CD4-positive, alpha-beta T cell (primary cell): ENCODE data around the gene MYO5C. TPM values are rescaled to one million over a fixed set of nuclear protein-coding genes. Genes with fewer than 3 reads are reported as not detected.

Experiments
- ATAC-seq: fragments of 200-7000 bp; cut with Tn5 transposase; one replicate; pipeline ENCODE4 v1.10.0; 2022; ENCODE audit warnings: mild to moderate bottlenecking; ENCODE audit not compliant: poor library complexity
- CTCF ChIA-PET: fragments of 350-600 bp; sonication (Branson Sonifier 250); formaldehyde crosslinking; loops from one replicate; lab custom pipeline; 2021; ENCODE audit warnings: antibody characterized with exemption, inconsistent platforms; lab: Charles Lee
- POLR2A ChIA-PET: fragments of 350-600 bp; sonication (Branson Sonifier 250); formaldehyde crosslinking; loops from one replicate; lab custom pipeline; 2021; ENCODE audit warnings: antibody characterized with exemption, inconsistent platforms; lab: Charles Lee
- DNase-seq, 14 experiments: peaks; one replicate each; pipeline ENCODE4 v3.0.0-alpha.2; 2013 to 2020; ENCODE audit warnings: mixed read lengths in 2 of 14
- H3K27ac ChIP-seq, 2 donors: one replicate each; pipeline versions ENCODE4 v1.5.1 to v1.7.0; 2013; ENCODE audit warnings: low read length in 2 of 2, low read depth in 1 of 2, mild to moderate bottlenecking in 1 of 2
- H3K27me3 ChIP-seq, 2 experiments: 1 replicate in 1 of 2; 2 replicates in 1 of 2; pipeline versions ENCODE4 v1.6.1 to v1.7.0; 2013; ENCODE audit warnings: low read length in 2 of 2, control low read depth in 1 of 2, mild to moderate bottlenecking in 1 of 2, moderate library complexity in 1 of 2; ENCODE audit not compliant: insufficient read depth in 2 of 2, control insufficient read depth in 1 of 2
- H3K36me3 ChIP-seq: one replicate; pipeline ENCODE4 v1.6.1; 2013; ENCODE audit warnings: low read length, control low read depth; ENCODE audit not compliant: insufficient read depth
- H3K4me1 ChIP-seq: one replicate; pipeline ENCODE4 v1.6.1; 2013; ENCODE audit warnings: low read length, control low read depth; ENCODE audit not compliant: insufficient read depth
- H3K4me3 ChIP-seq: one replicate; pipeline ENCODE4 v1.5.1; 2013; ENCODE audit warnings: mild to moderate bottlenecking, low read length, moderate library complexity
- H3K9me3 ChIP-seq, 2 experiments: 1 replicate in 1 of 2; 2 replicates in 1 of 2; pipeline versions ENCODE4 v1.6.1 to v1.7.0; 2013; ENCODE audit warnings: low read length in 2 of 2, mild to moderate bottlenecking in 2 of 2, control low read depth in 1 of 2, moderate library complexity in 1 of 2; ENCODE audit not compliant: control insufficient read depth in 1 of 2, insufficient read depth in 1 of 2
- H3K27ac Mint-ChIP-seq: one replicate; pipeline ENCODE4 v1.8.0; 2020; ENCODE audit warnings: mixed read lengths
- H3K27me3 Mint-ChIP-seq: one replicate; pipeline ENCODE4 v1.8.0; 2021; ENCODE audit warnings: mixed read lengths
- H3K36me3 Mint-ChIP-seq: one replicate; pipeline ENCODE4 v1.8.0; 2021; ENCODE audit warnings: low read depth, mixed read lengths
- H3K4me1 Mint-ChIP-seq: one replicate; pipeline ENCODE4 v1.8.0; 2021; ENCODE audit warnings: low read depth, mixed read lengths
- H3K4me3 Mint-ChIP-seq: one replicate; pipeline ENCODE4 v1.8.0; 2020; ENCODE audit warnings: mild to moderate bottlenecking, mixed read lengths
- H3K9me3 Mint-ChIP-seq: one replicate; pipeline ENCODE4 v1.8.0; 2020; ENCODE audit warnings: mixed read lengths
- CTCF ChIP-seq: fragments of 200-600 bp; IDR thresholded peaks from one replicate; pipeline ENCODE4 v1.8.0; 2022; ENCODE audit warnings: antibody characterized with exemption, mild to moderate bottlenecking
- intact Hi-C, 2 experiments: fragments of 100-400 bp; cut with DNase I in 1 of 2; cut with micrococcal nuclease in 1 of 2; formaldehyde crosslinking; loops; one replicate each; pipeline versions ENCODE4 v1.15.1 to v1.9.0; 2023 to 2025; cut with DNase I, micrococcal nuclease
- total RNA-seq, 174 experiments: library from RNA in 2 of 174; stranded (reverse) in 2 of 174; gene quantifications; one replicate each; pipeline ENCODE4 v1.2.3 and lab custom pipeline; 2021 to 2026

The MYO5C gene
- total RNA-seq, 2 experiments from 2014 or later: 0.53 to 0.93 TPM

GRCh38 chr15:52331490-52332240, 36.1 kb upstream of the MYO5C start:
- no peak overlapping the region for H3K4me3 ChIP-seq
- Mint-ChIP-seq H3K36me3 (peaks cover 62% of the 10 kb centered on the region), H3K4me1 (peaks cover 10% of the 10 kb centered on the region)

GRCh38 chr15:52329987-52330386, 34.4 kb upstream of the MYO5C start:
- TF ChIP-seq CTCF: no peak
- ATAC-seq: no peak

More at GRCh38 chr15:52331490-52332240, 36.1 kb upstream of the MYO5C start:
- no peaks in the 10 kb centered on the region for H3K27me3 ChIP-seq
- peak; percentile 2 to 89 (median 38) for DNase-seq
- peak; percentile 68 for TF ChIP-seq CTCF
- ChIA-PET CTCF (interaction anchor here (0.6 to 2.1 kb wide), 10 partner anchors 14 to 406 kb away, joined by 3 to 12 read pairs (median 3); no protein-coding TSS in a partner anchor), POLR2A (interaction anchor here (0.6 to 1.8 kb wide), 3 partner anchors 75 to 1423 kb away, joined by 3 to 5 read pairs (median 3); no protein-coding TSS in a partner anchor)
- Mint-ChIP-seq H3K27ac (no peak overlapping the region), H3K27me3 (no peaks in the 10 kb centered on the region), H3K9me3 (no peaks in the 10 kb centered on the region), H3K4me3 (no peak overlapping the region)
- intact Hi-C loops: loop anchor here (1.0 to 10.0 kb wide), 9 partner anchors 75 to 404 kb away; partner anchors contain the start of genes ARPP19 (in 1 of the 2), ATOSA (in 1 of the 2) and MYO5A (in 1 of the 2)
- peaks cover 8% of the 10 kb centered on the region for H3K4me1 ChIP-seq
- H3K36me3 ChIP-seq: peaks cover 45% of the 10 kb centered on the region
- ATAC-seq: peak; percentile 96
- H3K9me3 ChIP-seq: no peaks in the 10 kb centered on the region
- H3K27ac ChIP-seq: peak overlapping the region in 1 of 2 donors; percentile 7

GRCh38 chr15:52329150-52329549, 33.5 kb upstream of the MYO5C start:
- ATAC-seq: no peak
- TF ChIP-seq CTCF: no peak
- H3K4me3 ChIP-seq: no peak overlapping the region
- H3K27me3 ChIP-seq: no peaks in the 10 kb centered on the region
- Mint-ChIP-seq H3K4me1 (peaks cover 10% of the 10 kb centered on the region), H3K27me3 (no peaks in the 10 kb centered on the region), H3K27ac (no peak overlapping the region), H3K36me3 (peaks cover 60% of the 10 kb centered on the region), H3K4me3 (no peak overlapping the region), H3K9me3 (no peaks in the 10 kb centered on the region)
- CTCF ChIA-PET: no interaction called here
- no peak for DNase-seq
- no peaks in the 10 kb centered on the region for H3K9me3 ChIP-seq
- H3K36me3 ChIP-seq: peaks cover 52% of the 10 kb centered on the region
- intact Hi-C loops: no loop called here
- POLR2A ChIA-PET: no interaction called here
- peaks cover 8% of the 10 kb centered on the region for H3K4me1 ChIP-seq
- no peak overlapping the region for H3K27ac ChIP-seq

More at GRCh38 chr15:52329987-52330386, 34.4 kb upstream of the MYO5C start:
- DNase-seq: no peak
- H3K9me3 Mint-ChIP-seq: no peaks in the 10 kb centered on the region
- Histone ChIP-seq H3K36me3 (peaks cover 55% of the 10 kb centered on the region), H3K27ac (no peak overlapping the region), H3K4me3 (no peak overlapping the region), H3K9me3 (no peaks in the 10 kb centered on the region), H3K4me1 (peaks cover 8% of the 10 kb centered on the region), H3K27me3 (no peaks in the 10 kb centered on the region)
- no peak overlapping the region for H3K27ac Mint-ChIP-seq
- H3K4me1 Mint-ChIP-seq: peaks cover 10% of the 10 kb centered on the region
- CTCF ChIA-PET: no interaction called here
- H3K36me3 Mint-ChIP-seq: peaks cover 59% of the 10 kb centered on the region
- H3K27me3 Mint-ChIP-seq: no peaks in the 10 kb centered on the region
- POLR2A ChIA-PET: no interaction called here
- H3K4me3 Mint-ChIP-seq: no peak overlapping the region
- intact Hi-C loops: loop anchor here (5.0 to 10.0 kb wide), 6 partner anchors 197 to 347 kb away; partner anchors contain the start of genes ARPP19 (in 1 of the 2), ATOSA (in 1 of the 2) and MYO5A (in 1 of the 2)
